PC-9 (cell line): ENCODE measurements around the gene ZDHHC23. TPM values are rescaled to one million over a fixed set of nuclear protein-coding genes. Genes with fewer than 3 reads are reported as not detected.

Experiments used
- BruUV-seq: library from RNA; stranded (reverse); fragments of 400-500 nt; replicated peaks from 2 replicates; lab custom pipeline; 2021; lab: Mats Ljungman, UMichigan
- CTCF ChIA-PET: fragments of 300-600 bp; sonication (Branson Sonifier 250); formaldehyde crosslinking; loops from one replicate; lab custom pipeline; 2022; ENCODE audit warnings: antibody characterized with exemption; lab: Charles Lee
- POLR2A ChIA-PET: fragments of 300-600 bp; sonication (Branson Sonifier 250); formaldehyde crosslinking; loops from one replicate; lab custom pipeline; 2022; ENCODE audit warnings: antibody characterized with exemption; ENCODE audit not compliant: unreplicated experiment; lab: Charles Lee
- DNase-seq, 2 experiments: peaks; one replicate each; pipeline versions ENCODE4 v3.0.0 to v3.0.0-alpha.2; 2015 to 2022; ENCODE audit warnings: mixed read lengths in 1 of 2
- H2AFZ ChIP-seq: fragments of 200-600 bp; sonication (generic); 2 replicates; pipeline ENCODE4 v1.8.1; 2017; ENCODE audit warnings: antibody characterized with exemption
- H3F3A ChIP-seq: fragments of 200-600 bp; sonication (generic); 2 replicates; pipeline ENCODE4 v1.8.1; 2017; ENCODE audit warnings: antibody characterized with exemption, mild to moderate bottlenecking, low read depth; ENCODE audit not compliant: insufficient read depth
- H3K27ac ChIP-seq: fragments of 200-600 bp; sonication (generic); 2 replicates; pipeline ENCODE4 v1.6.1; 2016; ENCODE audit warnings: mixed run types
- H3K27me3 ChIP-seq: fragments of 200-600 bp; sonication (generic); 2 replicates; pipeline ENCODE4 v1.6.1; 2016; ENCODE audit warnings: low read depth, mixed run types; ENCODE audit not compliant: insufficient read depth
- H3K36me3 ChIP-seq: fragments of 200-600 bp; sonication (generic); 2 replicates; pipeline ENCODE4 v1.6.1; 2016; ENCODE audit warnings: low read depth, mixed run types
- H3K4me1 ChIP-seq: fragments of 200-600 bp; sonication (generic); replicated peaks from 2 replicates; pipeline ENCODE4 v1.6.1; 2016; ENCODE audit warnings: mixed run types; ENCODE audit not compliant: insufficient read depth
- H3K4me2 ChIP-seq: fragments of 200-600 bp; sonication (generic); 2 replicates; pipeline ENCODE4 v1.6.1; 2017; ENCODE audit warnings: mixed run types
- H3K4me3 ChIP-seq: fragments of 200-600 bp; sonication (generic); 2 replicates; pipeline ENCODE4 v1.6.1; 2016; ENCODE audit warnings: mixed run types
- H3K79me2 ChIP-seq: fragments of 200-600 bp; sonication (generic); 2 replicates; pipeline ENCODE4 v1.6.1; 2017; ENCODE audit warnings: low read depth, mixed run types
- H3K9me2 ChIP-seq: fragments of 200-600 bp; sonication (generic); 2 replicates; pipeline ENCODE4 v1.8.1; 2017; ENCODE audit warnings: mild to moderate bottlenecking; ENCODE audit not compliant: insufficient read depth
- H3K9me3 ChIP-seq: fragments of 200-600 bp; sonication (generic); 2 replicates; pipeline ENCODE4 v1.8.1; 2016; ENCODE audit warnings: low read depth; ENCODE audit not compliant: insufficient read depth
- H4K20me1 ChIP-seq: fragments of 200-600 bp; sonication (generic); 2 replicates; pipeline ENCODE4 v1.8.1; 2017; ENCODE audit not compliant: insufficient read depth
- EZH2 ChIP-seq: fragments of 200-600 bp; sonication (generic); IDR thresholded peaks from 2 replicates; pipeline ENCODE4 v1.8.0; 2017; ENCODE audit warnings: antibody characterized with exemption, low read depth
- intact Hi-C: fragments of 100-400 bp; cut with micrococcal nuclease; formaldehyde crosslinking; loops from one replicate; pipeline ENCODE4 v1.10.0; 2022; ENCODE audit not compliant: unreplicated experiment
- total RNA-seq: library from RNA; stranded (reverse); gene quantifications from 2 replicates; pipeline ENCODE4 v1.2.3, GENCODE V29; 2021
- TF ChIP-seq, protein P1 (sequence below): fragments of 200-600 bp; sonication (generic); conservative IDR thresholded peaks from 2 replicates; pipeline ENCODE4 v1.6.1; 2017; ENCODE audit warnings: mixed run types, antibody characterized with exemption, mild to moderate bottlenecking, moderate library complexity

ZDHHC23 gene
- total RNA-seq, 1 experiment from 2014 or later, result 17.5 TPM

DNA sequence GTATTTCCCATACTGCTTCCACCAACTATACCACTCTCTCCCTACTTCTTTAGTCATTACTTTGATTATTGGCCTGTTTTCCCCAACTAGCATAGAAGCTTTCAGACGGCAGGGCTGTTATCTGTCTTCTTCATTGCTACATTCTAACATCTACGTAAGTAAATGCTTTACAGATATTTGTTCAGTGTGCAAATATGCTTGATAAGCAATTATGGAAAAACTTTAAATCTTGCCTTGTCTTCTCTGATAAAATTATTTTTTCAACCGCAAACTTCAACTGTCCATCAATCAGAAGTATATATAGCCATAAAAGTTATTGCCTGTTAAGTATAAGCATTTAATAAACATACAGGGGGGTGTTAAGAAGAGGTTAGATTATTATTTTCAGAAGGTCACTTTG, 35.7 kb downstream of the ZDHHC23 start:
- intact Hi-C loops, result no loop called here
- Histone ChIP-seq H3K79me2 (no peaks in the 10 kb centered on the region), H3K4me3 (no peak overlapping the region), H3K9me2 (no peaks in the 10 kb centered on the region), H3K27ac (no peak overlapping the region), H4K20me1 (no peaks in the 10 kb centered on the region), H3F3A (no peaks in the 10 kb centered on the region), H3K4me2 (no peak overlapping the region), H3K4me1 (no peaks in the 10 kb centered on the region), H3K36me3 (no peaks in the 10 kb centered on the region), H3K9me3 (no peaks in the 10 kb centered on the region), H2AFZ (no peak overlapping the region), H3K27me3 (no peaks in the 10 kb centered on the region)
- ChIA-PET CTCF (no interaction called here), POLR2A (interaction anchor here (0.7 kb wide), 1 partner anchor 1872 kb away, joined by 3 read pairs; no protein-coding TSS in a partner anchor)
- TF ChIP-seq EZH2, result no peak
- TF ChIP-seq, protein P1, sequence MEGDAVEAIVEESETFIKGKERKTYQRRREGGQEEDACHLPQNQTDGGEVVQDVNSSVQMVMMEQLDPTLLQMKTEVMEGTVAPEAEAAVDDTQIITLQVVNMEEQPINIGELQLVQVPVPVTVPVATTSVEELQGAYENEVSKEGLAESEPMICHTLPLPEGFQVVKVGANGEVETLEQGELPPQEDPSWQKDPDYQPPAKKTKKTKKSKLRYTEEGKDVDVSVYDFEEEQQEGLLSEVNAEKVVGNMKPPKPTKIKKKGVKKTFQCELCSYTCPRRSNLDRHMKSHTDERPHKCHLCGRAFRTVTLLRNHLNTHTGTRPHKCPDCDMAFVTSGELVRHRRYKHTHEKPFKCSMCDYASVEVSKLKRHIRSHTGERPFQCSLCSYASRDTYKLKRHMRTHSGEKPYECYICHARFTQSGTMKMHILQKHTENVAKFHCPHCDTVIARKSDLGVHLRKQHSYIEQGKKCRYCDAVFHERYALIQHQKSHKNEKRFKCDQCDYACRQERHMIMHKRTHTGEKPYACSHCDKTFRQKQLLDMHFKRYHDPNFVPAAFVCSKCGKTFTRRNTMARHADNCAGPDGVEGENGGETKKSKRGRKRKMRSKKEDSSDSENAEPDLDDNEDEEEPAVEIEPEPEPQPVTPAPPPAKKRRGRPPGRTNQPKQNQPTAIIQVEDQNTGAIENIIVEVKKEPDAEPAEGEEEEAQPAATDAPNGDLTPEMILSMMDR, result no peak
- BruUV-seq, result no TSS peak
- DNase-seq, result no peak

DNA sequence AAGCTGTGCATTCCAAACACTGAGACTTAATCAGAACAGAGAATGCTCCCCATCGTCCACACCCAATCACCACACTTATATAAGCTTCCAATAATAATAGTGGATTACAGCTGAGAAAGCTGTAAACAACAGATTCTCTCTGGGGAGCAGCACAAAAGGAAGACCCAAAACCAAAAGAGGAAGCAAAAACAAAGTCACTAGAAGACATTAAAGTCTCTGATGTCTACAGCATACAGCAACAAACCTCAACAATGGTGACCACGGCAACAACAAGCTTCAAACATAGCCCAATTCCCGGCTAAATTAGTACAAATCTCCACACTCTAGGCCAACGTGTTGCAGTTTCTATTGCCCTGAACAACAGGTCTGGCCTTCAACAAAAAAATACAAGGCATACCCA, 37.7 kb downstream of the ZDHHC23 start:
- no peak for DNase-seq
- intact Hi-C loops, result no loop called here
- H3K27me3 ChIP-seq, result no peaks in the 10 kb centered on the region
- no peak overlapping the region for H3K4me2 ChIP-seq
- TF ChIP-seq, protein P1, result no peak
- no peak for TF ChIP-seq EZH2
- H3K4me1 ChIP-seq, result no peaks in the 10 kb centered on the region
- no peaks in the 10 kb centered on the region for H3K9me3 ChIP-seq
- H2AFZ ChIP-seq, result no peak overlapping the region
- CTCF ChIA-PET, result no interaction called here
- no peaks in the 10 kb centered on the region for H4K20me1 ChIP-seq
- POLR2A ChIA-PET, result no interaction called here
- H3F3A ChIP-seq, result no peaks in the 10 kb centered on the region
- no TSS peak for BruUV-seq
- no peaks in the 10 kb centered on the region for H3K79me2 ChIP-seq
- no peaks in the 10 kb centered on the region for H3K9me2 ChIP-seq
- no peak overlapping the region for H3K27ac ChIP-seq
- H3K36me3 ChIP-seq, result no peaks in the 10 kb centered on the region
- H3K4me3 ChIP-seq, result no peak overlapping the region

DNA sequence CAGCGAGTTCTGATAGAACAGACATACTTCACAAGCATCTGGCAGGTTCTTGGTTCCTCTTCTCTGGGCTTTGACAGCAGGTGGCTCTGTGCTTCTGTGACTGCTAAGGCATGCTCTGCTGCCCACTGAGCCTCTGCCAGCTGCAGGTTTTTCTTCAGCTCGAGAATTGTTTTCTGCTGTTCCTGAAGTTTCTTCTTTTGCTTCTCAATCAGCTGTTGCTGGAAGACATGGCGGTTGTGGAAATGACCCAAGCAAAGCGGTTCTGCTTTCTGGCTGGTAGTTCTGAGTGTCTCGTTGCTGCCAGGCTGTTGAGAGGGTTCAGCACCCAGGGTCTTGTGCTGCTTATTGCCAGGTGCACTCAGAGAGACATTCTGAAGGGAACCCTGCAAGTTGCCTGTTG, 57.7 kb downstream of the ZDHHC23 start:
- H3K4me1 ChIP-seq, result no peaks in the 10 kb centered on the region
- H3K27me3 ChIP-seq, result no peaks in the 10 kb centered on the region
- no peaks in the 10 kb centered on the region for H4K20me1 ChIP-seq
- H3K27ac ChIP-seq, result no peak overlapping the region
- H3K36me3 ChIP-seq, result no peaks in the 10 kb centered on the region
- ChIA-PET CTCF (interaction anchor here (0.6 kb wide), 1 partner anchor 11 kb away, joined by 11 read pairs; no protein-coding TSS in a partner anchor), POLR2A (no interaction called here)
- no peak overlapping the region for H3K4me3 ChIP-seq
- H3K9me3 ChIP-seq, result 0 out of 2 replicates have a peak, but pooled peaks cover 11% of the 10 kb centered on the region
- TF ChIP-seq, protein P1, result no peak
- no peak for TF ChIP-seq EZH2
- no peak overlapping the region for H2AFZ ChIP-seq
- intact Hi-C loops, result no loop called here
- no peak overlapping the region for H3K4me2 ChIP-seq
- no peaks in the 10 kb centered on the region; the same call in 1 of the 2 replicates for H3K9me2 ChIP-seq
- H3K79me2 ChIP-seq, result no peaks in the 10 kb centered on the region
- H3F3A ChIP-seq, result no peaks in the 10 kb centered on the region
- BruUV-seq, result no TSS peak
- DNase-seq, result no peak
